Measurements from ENCODE around the gene TEPSIN.

TEPSIN gene

GRCh38 chr17:81267390-81268067 lies 28.7 kb upstream of the TEPSIN start:
- ATAC-seq, result no peak
- TF ChIP-seq OSR1 (CRISPR knock-in tag; IDR thresholded peaks at IDR 0.05), result no peak
- no peak for TF ChIP-seq RARB (CRISPR knock-in tag; IDR thresholded peaks at IDR 0.05)
- no peak for TF ChIP-seq GLIS3 (CRISPR knock-in tag; IDR thresholded peaks at IDR 0.05)
- TF ChIP-seq BACH2 (CRISPR knock-in tag; IDR thresholded peaks at IDR 0.05; ENCODE audit: borderline replicate concordance), result no peak
- no peak for TF ChIP-seq CSRNP3 (CRISPR knock-in tag; IDR thresholded peaks at IDR 0.05)
- no peak for TF ChIP-seq ZNF8 (CRISPR knock-in tag; IDR thresholded peaks at IDR 0.05)

- TF ChIP-seq TCF4 (CRISPR knock-in tag; IDR thresholded peaks at IDR 0.05; ENCODE audit: borderline replicate concordance) (no peak), ZFP3 (CRISPR knock-in tag; IDR thresholded peaks at IDR 0.05) (no peak), POU6F1 (CRISPR knock-in tag; IDR thresholded peaks at IDR 0.05; ENCODE audit: borderline replicate concordance, low read depth) (no peak), RARB (CRISPR knock-in tag; IDR thresholded peaks at IDR 0.05) (no peak), PATZ1 (CRISPR knock-in tag; IDR thresholded peaks at IDR 0.05; ENCODE audit: borderline replicate concordance) (no peak), GLIS3 (CRISPR knock-in tag; IDR thresholded peaks at IDR 0.05) (no peak), ZNF8 (CRISPR knock-in tag; IDR thresholded peaks at IDR 0.05) (no peak), OSR1 (CRISPR knock-in tag; IDR thresholded peaks at IDR 0.05) (no peak), ESRRG (CRISPR knock-in tag; IDR thresholded peaks at IDR 0.05) (no peak), TSHZ2 (CRISPR knock-in tag; IDR thresholded peaks at IDR 0.05) (no peak), SNAI2 (CRISPR knock-in tag; IDR thresholded peaks at IDR 0.05) (no peak), TOX (CRISPR knock-in tag; IDR thresholded peaks at IDR 0.05; ENCODE audit: borderline replicate concordance) (no peak), ISL1 (CRISPR knock-in tag; IDR thresholded peaks at IDR 0.05) (no peak), ZNF70 (CRISPR knock-in tag; IDR thresholded peaks at IDR 0.05) (no peak), CREB5 (CRISPR knock-in tag; IDR thresholded peaks at IDR 0.05; ENCODE audit: low read depth) (no peak), ZC3H10 (CRISPR knock-in tag; IDR thresholded peaks at IDR 0.05) (no peak), PPARA (CRISPR knock-in tag; IDR thresholded peaks at IDR 0.05; ENCODE audit: borderline replicate concordance) (no peak), BACH2 (CRISPR knock-in tag; IDR thresholded peaks at IDR 0.05; ENCODE audit: borderline replicate concordance) (no peak), ARNTL (CRISPR knock-in tag; IDR thresholded peaks at IDR 0.05; ENCODE audit: borderline replicate concordance, low read depth) (no peak)
- no peak for ATAC-seq
Measured at GRCh38 chr17:81265576-81265975, 26.7 kb upstream of the TEPSIN start.

- ATAC-seq, result no peak
- no peak for TF ChIP-seq ZFP30 (CRISPR knock-in tag; IDR thresholded peaks at IDR 0.05)
- TF ChIP-seq BACH2 (CRISPR knock-in tag; IDR thresholded peaks at IDR 0.05; ENCODE audit: borderline replicate concordance), result no peak
- TF ChIP-seq CSRNP3 (CRISPR knock-in tag; IDR thresholded peaks at IDR 0.05), result no peak
- TF ChIP-seq POU6F1 (CRISPR knock-in tag; IDR thresholded peaks at IDR 0.05; ENCODE audit: borderline replicate concordance, low read depth), result no peak
- no peak for TF ChIP-seq TCF4 (CRISPR knock-in tag; IDR thresholded peaks at IDR 0.05; ENCODE audit: borderline replicate concordance)
- TF ChIP-seq ZFP3 (CRISPR knock-in tag; IDR thresholded peaks at IDR 0.05), result no peak
- TF ChIP-seq ZC3H10 (CRISPR knock-in tag; IDR thresholded peaks at IDR 0.05), result no peak
- TF ChIP-seq ZNF70 (CRISPR knock-in tag; IDR thresholded peaks at IDR 0.05), result no peak
- TF ChIP-seq GLIS3 (CRISPR knock-in tag; IDR thresholded peaks at IDR 0.05), result no peak
- no peak for TF ChIP-seq PATZ1 (CRISPR knock-in tag; IDR thresholded peaks at IDR 0.05; ENCODE audit: borderline replicate concordance)
- no peak for TF ChIP-seq RARB (CRISPR knock-in tag; IDR thresholded peaks at IDR 0.05)
- no peak for TF ChIP-seq TOX (CRISPR knock-in tag; IDR thresholded peaks at IDR 0.05; ENCODE audit: borderline replicate concordance)
- no peak for TF ChIP-seq SNAI2 (CRISPR knock-in tag; IDR thresholded peaks at IDR 0.05)
Measured at GRCh38 chr17:81264640-81265039, 25.8 kb upstream of the TEPSIN start.

All from SK-N-SH treated with all-trans-retinoic acid at 6 μM for 48 hours (cell line).